H9 (cell line): Measurements from ENCODE around the gene USP46. TPM values are rescaled to one million over a fixed set of nuclear protein-coding genes. Genes with fewer than 3 reads are reported as not detected.

Source experiments
- DNase-seq: peaks from one replicate; pipeline ENCODE4 v3.0.0-alpha.2; 2017
- H2AFZ ChIP-seq: one replicate; pipeline ENCODE4 v1.6.1; 2013; ENCODE audit warnings: mild to moderate bottlenecking, low read length, control low read depth, moderate library complexity
- H2AK5ac ChIP-seq: 2 replicates; pipeline ENCODE4 v1.6.1; 2013; ENCODE audit warnings: low read length, control low read depth, mixed read lengths; ENCODE audit not compliant: insufficient read length
- H2BK120ac ChIP-seq: one replicate; pipeline ENCODE4 v1.6.1; 2013; ENCODE audit warnings: low read depth, mild to moderate bottlenecking, low read length, control low read depth, inconsistent platforms; ENCODE audit not compliant: poor library complexity, severe bottlenecking
- H2BK12ac ChIP-seq: 2 replicates; pipeline ENCODE4 v1.6.1; 2013; ENCODE audit warnings: low read length, control low read depth, mixed read lengths, low read depth; ENCODE audit not compliant: insufficient read length
- H2BK15ac ChIP-seq: 2 replicates; pipeline ENCODE4 v1.6.1; 2013; ENCODE audit warnings: low read depth, low read length, control low read depth
- H2BK20ac ChIP-seq: one replicate; pipeline ENCODE4 v1.6.1; 2013; ENCODE audit warnings: low read depth, mild to moderate bottlenecking, low read length, control low read depth, inconsistent platforms; ENCODE audit not compliant: poor library complexity, severe bottlenecking
- H2BK5ac ChIP-seq: 2 replicates; pipeline ENCODE4 v1.6.1; 2013; ENCODE audit warnings: low read length, control low read depth, mixed read lengths; ENCODE audit not compliant: insufficient read length
- H3K14ac ChIP-seq: 2 replicates; pipeline ENCODE4 v1.6.1; 2013; ENCODE audit warnings: low read length, control low read depth; ENCODE audit not compliant: insufficient read depth
- H3K18ac ChIP-seq: 2 replicates; pipeline ENCODE4 v1.6.1; 2013; ENCODE audit warnings: low read depth, mild to moderate bottlenecking, mixed read lengths, low read length, control low read depth; ENCODE audit not compliant: insufficient read length
- H3K23ac ChIP-seq: 2 replicates; pipeline ENCODE4 v1.6.1; 2013; ENCODE audit warnings: low read length, control low read depth, mixed read lengths, low read depth; ENCODE audit not compliant: insufficient read length
- H3K23me2 ChIP-seq: 2 replicates; pipeline ENCODE4 v1.6.1; 2013; ENCODE audit warnings: low read depth, mild to moderate bottlenecking, mixed read lengths, low read length, control low read depth; ENCODE audit not compliant: insufficient read length, poor library complexity, severe bottlenecking
- H3K27ac ChIP-seq: 2 replicates; pipeline ENCODE4 v1.5.1; 2013; ENCODE audit warnings: low read length, control low read depth, mixed read lengths, low read depth; ENCODE audit not compliant: insufficient read length
- H3K27me3 ChIP-seq: 2 replicates; pipeline ENCODE4 v1.6.1; 2013; ENCODE audit warnings: low read length, control low read depth, inconsistent platforms; ENCODE audit not compliant: insufficient read depth
- H3K4ac ChIP-seq: 2 replicates; pipeline ENCODE4 v1.6.1; 2013; ENCODE audit warnings: low read depth, mild to moderate bottlenecking, control low read depth, inconsistent platforms, low read length, moderate library complexity
- H3K4me1 ChIP-seq: 2 replicates; pipeline ENCODE4 v1.6.1; 2013; ENCODE audit warnings: low read length, control low read depth, inconsistent platforms; ENCODE audit not compliant: insufficient read depth
- H3K4me2 ChIP-seq: 2 replicates; pipeline ENCODE4 v1.6.1; 2013; ENCODE audit warnings: low read length, control low read depth, mixed read lengths; ENCODE audit not compliant: insufficient read length, insufficient read depth
- H3K56ac ChIP-seq: 2 replicates; pipeline ENCODE4 v1.6.1; 2013; ENCODE audit warnings: low read depth, mild to moderate bottlenecking, mixed read lengths, low read length, control low read depth; ENCODE audit not compliant: insufficient read length
- H3K79me1 ChIP-seq: 2 replicates; pipeline ENCODE4 v1.6.1; 2013; ENCODE audit warnings: low read depth, mild to moderate bottlenecking, moderate library complexity, low read length, control low read depth, inconsistent platforms; ENCODE audit not compliant: insufficient read depth, poor library complexity, severe bottlenecking
- H3K79me2 ChIP-seq: 2 replicates; pipeline ENCODE4 v1.6.1; 2013; ENCODE audit warnings: low read length, control low read depth, inconsistent platforms; ENCODE audit not compliant: insufficient read depth
- H3K9ac ChIP-seq: 2 replicates; pipeline ENCODE4 v1.6.1; 2013; ENCODE audit warnings: low read length, control low read depth, mixed read lengths; ENCODE audit not compliant: insufficient read length; ENCODE audit errors: extremely low read depth
- H3K9me3 ChIP-seq: one replicate; pipeline ENCODE4 v1.6.1; 2013; ENCODE audit warnings: low read depth, low read length, inconsistent platforms; ENCODE audit not compliant: control insufficient read depth
- H3T11ph ChIP-seq: one replicate; pipeline ENCODE4 v1.6.1; 2013; ENCODE audit warnings: mild to moderate bottlenecking, low read length, control low read depth, inconsistent platforms
- H4K20me1 ChIP-seq: one replicate; pipeline ENCODE4 v1.6.1; 2013; ENCODE audit not compliant: control insufficient read depth, insufficient read length, insufficient read depth
- H4K5ac ChIP-seq: 2 replicates; pipeline ENCODE4 v1.6.1; 2013; ENCODE audit warnings: low read depth, mild to moderate bottlenecking, mixed read lengths, low read length, control low read depth; ENCODE audit not compliant: insufficient read length
- H4K8ac ChIP-seq: replicated peaks from 2 replicates; pipeline ENCODE4 v1.6.1; 2013; ENCODE audit warnings: low read length, control low read depth, mixed read lengths, low read depth; ENCODE audit not compliant: insufficient read length
- H4K91ac ChIP-seq: 2 replicates; pipeline ENCODE4 v1.6.1; 2013; ENCODE audit warnings: low read depth, mild to moderate bottlenecking, moderate library complexity, mixed read lengths, low read length, control low read depth; ENCODE audit not compliant: insufficient read length
- H3K27ac Mint-ChIP-seq, 3 experiments: 2 replicates in 2 of 3; 3 replicates in 1 of 3; pipeline ENCODE4 v1.8.0; 2020 to 2021; ENCODE audit warnings: mixed read lengths in 3 of 3, mild to moderate bottlenecking in 1 of 3, moderate library complexity in 1 of 3
- H3K27me3 Mint-ChIP-seq: 2 replicates; pipeline ENCODE4 v1.8.0; 2021; ENCODE audit warnings: low read depth, mild to moderate bottlenecking, moderate library complexity, mixed read lengths
- H3K36me3 Mint-ChIP-seq, 3 experiments: 2 replicates in 2 of 3; 3 replicates in 1 of 3; pipeline ENCODE4 v1.8.0; 2020 to 2021; ENCODE audit warnings: low read depth in 3 of 3, mixed read lengths in 3 of 3; ENCODE audit not compliant: insufficient read depth in 1 of 3
- H3K4me1 Mint-ChIP-seq, 2 experiments: 2 replicates each; pipeline ENCODE4 v1.8.0; 2020; ENCODE audit warnings: mixed read lengths in 2 of 2
- H3K4me3 Mint-ChIP-seq, 2 experiments: 2 replicates in 1 of 2; 3 replicates in 1 of 2; pipeline ENCODE4 v1.8.0; 2020 to 2021; ENCODE audit warnings: mild to moderate bottlenecking in 2 of 2, mixed read lengths in 2 of 2, moderate library complexity in 1 of 2
- H3K9me3 Mint-ChIP-seq, 2 experiments: 2 replicates in 1 of 2; 3 replicates in 1 of 2; pipeline ENCODE4 v1.8.0; 2020; ENCODE audit warnings: mild to moderate bottlenecking in 2 of 2, mixed read lengths in 2 of 2, moderate library complexity in 1 of 2
- CTCF ChIP-seq: fragments of 200-600 bp; sonication (generic); conservative IDR thresholded peaks from 3 replicates; pipeline ENCODE4 v1.8.0; 2021; ENCODE audit warnings: antibody characterized with exemption, mild to moderate bottlenecking
- WGBS: extraction: QIAGEN DNeasy Blood & Tissue Kit; methylation state at CpG from one replicate; pipeline ENCODE4 v1.1.7; 2013; ENCODE audit warnings: missing lambda C conversion rate, low lambda C conversion rate, mixed read lengths; ENCODE audit not compliant: insufficient read length; ENCODE audit errors: extremely low coverage; 5-methylcytosine and 5-hydroxymethylcytosine counted together
- total RNA-seq: library from RNA; stranded (reverse); gene quantifications from 2 replicates; pipeline ENCODE4 v1.2.1, GENCODE V29; 2021

USP46 gene
- total RNA-seq, 1 experiment from 2014 or later: 59.8 TPM

GRCh38 chr4:52665592-52665991 lies 6.5 kb upstream of the USP46 start:
- Histone ChIP-seq H3K23me2 (no peaks in the 10 kb centered on the region), H2BK5ac (no peak overlapping the region), H4K91ac (no peak overlapping the region), H4K20me1 (no peaks in the 10 kb centered on the region), H2BK20ac (no peak overlapping the region), H2BK12ac (no peak overlapping the region), H3K9ac (no peak overlapping the region), H3T11ph (no peak overlapping the region), H3K79me1 (no peaks in the 10 kb centered on the region), H3K23ac (no peak overlapping the region), H3K14ac (no peak overlapping the region), H3K4me1 (no peaks in the 10 kb centered on the region), H3K4me2 (no peak overlapping the region), H4K8ac (no peak overlapping the region), H3K9me3 (peaks cover 8% of the 10 kb centered on the region), H3K79me2 (no peaks in the 10 kb centered on the region), H3K4ac (no peak overlapping the region), H2AK5ac (no peak overlapping the region), H3K56ac (no peak overlapping the region), H2BK120ac (no peak overlapping the region), H4K5ac (no peak overlapping the region), H2BK15ac (no peak overlapping the region), H3K18ac (no peak overlapping the region), H3K27me3 (no peaks in the 10 kb centered on the region), H3K27ac (no peak overlapping the region), H2AFZ (no peak overlapping the region)
- no peak overlapping the region for H3K4me3 Mint-ChIP-seq
- no peak for DNase-seq
- peaks cover 17 to 25% of the 10 kb centered on the region in 2 experiments; a peak in 4 of 5 replicates for H3K9me3 Mint-ChIP-seq
- peaks cover 13% of the 10 kb centered on the region for H3K27me3 Mint-ChIP-seq
- no peak overlapping the region for H3K27ac Mint-ChIP-seq
- H3K4me1 Mint-ChIP-seq: peaks cover 13 to 23% of the 10 kb centered on the region in 2 experiments
- WGBS: no CpG with 5 or more reads among the region's 2 CpGs
- peak; percentile 43; the same call in 2 of the 3 replicates for TF ChIP-seq CTCF
- H3K36me3 Mint-ChIP-seq: peaks cover 19 to 47% (median 20%) of the 10 kb centered on the region in 3 experiments
